Stomach (tissue), 19 donors: Measurements from ENCODE around the gene DEFB129. TPM values are rescaled to one million over a fixed set of nuclear protein-coding genes. Genes with fewer than 3 reads are reported as not detected.

ENCODE experiments used
- DNase-seq, 2 donors: peaks; one replicate each; pipeline versions ENCODE4 v3.0.0 to v3.0.0-alpha.2; 2013 to 2019
- H3K27ac ChIP-seq, 5 donors: fragments of 200-600 bp in 4 of 5; sonication (generic) in 4 of 5; one replicate each; pipeline ENCODE4 v1.5.1; 2013 to 2019; ENCODE audit warnings: mild to moderate bottlenecking in 1 of 5, moderate library complexity in 1 of 5
- H3K27me3 ChIP-seq, 3 donors: fragments of 200-600 bp; sonication (generic); one replicate each; pipeline ENCODE4 v1.5.1; 2017 to 2019; ENCODE audit warnings: mixed run types in 1 of 3
- H3K36me3 ChIP-seq, 4 donors: fragments of 200-600 bp; sonication (generic); 1 replicate in 3 of 4; 2 replicates in 1 of 4; pipeline ENCODE4 v1.5.1; 2016 to 2019
- H3K4me1 ChIP-seq, 4 donors: fragments of 200-600 bp; sonication (generic); one replicate each; pipeline ENCODE4 v1.5.1; 2016 to 2019
- H3K4me3 ChIP-seq, 4 donors: fragments of 200-600 bp; sonication (generic) in 3 of 4; one replicate each; pipeline ENCODE4 v1.5.1; 2016 to 2019; ENCODE audit warnings: mild to moderate bottlenecking in 1 of 4
- H3K9me3 ChIP-seq, 4 donors: fragments of 200-600 bp; sonication (generic); one replicate each; pipeline ENCODE4 v1.5.1; 2016 to 2019
- EP300 ChIP-seq: sonication (generic); formaldehyde crosslinking; IDR thresholded peaks from one replicate; pipeline ENCODE4 v1.6.1; 2017; ENCODE audit warnings: antibody characterized with exemption
- POLR2A ChIP-seq, 4 donors: fragments of 450-650 bp; IDR thresholded peaks; one replicate each; pipeline ENCODE4 v1.6.1; 2016; ENCODE audit warnings: antibody characterized with exemption in 4 of 4, control low read depth in 2 of 4, mild to moderate bottlenecking in 1 of 4, moderate library complexity in 1 of 4
- POLR2AphosphoS5 ChIP-seq, 3 donors: sonication (generic); formaldehyde crosslinking; IDR thresholded peaks; one replicate each; pipeline ENCODE4 v1.6.1; 2016; ENCODE audit warnings: antibody characterized with exemption in 3 of 3
- WGBS, 5 donors: extraction: QIAGEN DNeasy Blood & Tissue Kit in 3 of 5; methylation state at CpG; one replicate each; pipeline versions ENCODE4 v1.1.5 to v1.1.7; 2013 to 2018; 5-methylcytosine and 5-hydroxymethylcytosine counted together
- intact Hi-C: fragments of 100-400 bp; cut with DNase I; formaldehyde crosslinking; loops from one replicate; pipeline ENCODE4 v1.15.1; 2023; ENCODE audit warnings: low total_unique reads
- long read RNA-seq, 10 donors: transcript quantifications; one replicate each; lab custom pipeline, GENCODE V29; 2026
- polyA plus RNA-seq, 3 donors: library from polyadenylated mRNA; stranded (reverse); fragments of 200-250 nt; gene quantifications; one replicate each; pipeline ENCODE4 v1.2.3, GENCODE V29; 2013
- total RNA-seq, 5 donors: library from RNA; depleted of rRNA; stranded (reverse); fragments of >200 nt; gene quantifications; one replicate each; pipeline versions ENCODE4 v1.1.0 to v1.2.3, GENCODE V29; 2014 to 2016
- TF ChIP-seq, protein P1 (sequence below), 7 experiments: fragments of 450-650 bp in 4 of 7; fragments of 200-600 bp in 3 of 7; sonication (generic) in 3 of 7; IDR thresholded peaks; one replicate each; pipeline ENCODE4 v1.5.1; 2016 to 2019; ENCODE audit warnings: antibody characterized with exemption in 7 of 7, control low read depth in 2 of 7, mild to moderate bottlenecking in 1 of 7
- donor health status: healthy with polysubstance abuse.
- donor health status: Bipolar disorder and iron deficiency.
- donor health status: healthy.

DEFB129 gene, protein sequence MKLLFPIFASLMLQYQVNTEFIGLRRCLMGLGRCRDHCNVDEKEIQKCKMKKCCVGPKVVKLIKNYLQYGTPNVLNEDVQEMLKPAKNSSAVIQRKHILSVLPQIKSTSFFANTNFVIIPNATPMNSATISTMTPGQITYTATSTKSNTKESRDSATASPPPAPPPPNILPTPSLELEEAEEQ
- total RNA-seq = not detected
- not detected for polyA plus RNA-seq
- long read RNA-seq, donor 1 = 0 reads
- long read RNA-seq, donor 2 = 0 reads
- long read RNA-seq, donor 3 = 0 reads
- long read RNA-seq, donor 4 = 0 reads
- long read RNA-seq, donor 5 = 0 reads
- long read RNA-seq, donor 6 = 0 reads
- long read RNA-seq, donor 7 = 0 reads
- long read RNA-seq, donor 8 = 0 reads
- long read RNA-seq, donor 9 = 0 reads
- long read RNA-seq, donor 10 = 0 reads

DNA sequence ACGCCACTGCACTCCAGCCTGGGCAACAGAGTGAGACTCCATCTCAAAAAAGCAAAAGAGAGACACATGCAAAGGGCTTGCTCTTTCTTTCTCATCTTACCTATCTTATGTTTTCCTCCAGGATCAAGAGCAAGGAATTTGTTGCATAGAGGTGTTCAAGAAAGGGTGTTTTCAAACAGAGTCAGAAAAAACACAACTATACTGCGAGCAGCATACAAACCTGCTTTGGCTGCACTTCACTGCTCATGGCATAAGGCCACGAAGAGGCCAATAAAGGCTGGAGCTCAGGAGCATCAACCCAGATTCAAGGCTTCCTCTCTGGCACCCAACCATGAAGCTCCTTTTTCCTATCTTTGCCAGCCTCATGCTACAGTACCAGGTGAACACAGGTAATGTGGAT, at the start of gene DEFB129:
TSS of gene DEFB129 (plus strand) at position 301 of the 400 bp plus-strand sequence. CDS start at position 332, 31 bp downstream.
- Histone ChIP-seq H3K4me3 (no peak within 1 kb of the TSS), H3K4me1 (no peaks in the 10 kb centered on the region), H3K36me3 (no peaks in the 10 kb centered on the region), H3K27me3 (no peaks in the 10 kb centered on the region), H3K27ac (no peak within 1 kb of the TSS), H3K9me3 (no peaks in the 10 kb centered on the region)
- intact Hi-C loops = no loop called here
- DNase-seq = no peak
- TF ChIP-seq, protein P1, sequence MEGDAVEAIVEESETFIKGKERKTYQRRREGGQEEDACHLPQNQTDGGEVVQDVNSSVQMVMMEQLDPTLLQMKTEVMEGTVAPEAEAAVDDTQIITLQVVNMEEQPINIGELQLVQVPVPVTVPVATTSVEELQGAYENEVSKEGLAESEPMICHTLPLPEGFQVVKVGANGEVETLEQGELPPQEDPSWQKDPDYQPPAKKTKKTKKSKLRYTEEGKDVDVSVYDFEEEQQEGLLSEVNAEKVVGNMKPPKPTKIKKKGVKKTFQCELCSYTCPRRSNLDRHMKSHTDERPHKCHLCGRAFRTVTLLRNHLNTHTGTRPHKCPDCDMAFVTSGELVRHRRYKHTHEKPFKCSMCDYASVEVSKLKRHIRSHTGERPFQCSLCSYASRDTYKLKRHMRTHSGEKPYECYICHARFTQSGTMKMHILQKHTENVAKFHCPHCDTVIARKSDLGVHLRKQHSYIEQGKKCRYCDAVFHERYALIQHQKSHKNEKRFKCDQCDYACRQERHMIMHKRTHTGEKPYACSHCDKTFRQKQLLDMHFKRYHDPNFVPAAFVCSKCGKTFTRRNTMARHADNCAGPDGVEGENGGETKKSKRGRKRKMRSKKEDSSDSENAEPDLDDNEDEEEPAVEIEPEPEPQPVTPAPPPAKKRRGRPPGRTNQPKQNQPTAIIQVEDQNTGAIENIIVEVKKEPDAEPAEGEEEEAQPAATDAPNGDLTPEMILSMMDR (IDR thresholded peaks at IDR 0.05) = no peak
- TF ChIP-seq POLR2AphosphoS5 (IDR thresholded peaks at IDR 0.05) (no peak), POLR2A (IDR thresholded peaks at IDR 0.05) (no peak), EP300 (no peak)
- 67 to 84% (median 79%) methylated on average over 3 of the region's 3 CpGs for WGBS, 5 donors

DNA sequence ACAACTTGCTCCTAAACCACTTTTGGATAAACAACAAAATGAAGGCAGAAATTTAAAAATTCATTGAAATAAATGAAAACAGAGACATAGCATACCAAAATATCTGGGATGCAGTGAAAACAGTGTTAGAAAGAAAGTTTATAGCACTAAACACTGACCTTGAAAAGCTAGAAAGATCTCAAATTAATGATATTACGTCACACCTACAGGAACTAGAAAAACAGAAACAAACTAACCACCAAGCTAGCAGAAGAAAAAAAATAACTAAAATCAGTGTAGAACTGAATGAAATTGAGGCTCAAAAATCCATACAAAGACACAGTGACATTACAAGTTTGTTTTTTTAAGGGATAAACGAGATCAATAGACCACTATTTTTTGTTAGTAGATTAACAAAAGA, 42.8 kb upstream of the DEFB129 start:
- Histone ChIP-seq H3K4me3 (no peak overlapping the region), H3K9me3 (peaks cover 0 to 3% (median 0%) of the 10 kb centered on the region in 4 donors), H3K36me3 (no peaks in the 10 kb centered on the region), H3K27ac (no peak overlapping the region), H3K27me3 (peaks cover 0 to 31% (median 5%) of the 10 kb centered on the region in 3 donors), H3K4me1 (no peaks in the 10 kb centered on the region)
- 49 to 58% (median 55%) methylated on average over 2 of the region's 2 CpGs for WGBS, 5 donors
- intact Hi-C loops = no loop called here
- no peak for TF ChIP-seq POLR2A (IDR thresholded peaks at IDR 0.05)
- TF ChIP-seq, protein P1 (IDR thresholded peaks at IDR 0.05) = no peak
- no peak for TF ChIP-seq POLR2AphosphoS5 (IDR thresholded peaks at IDR 0.05)
- no peak for TF ChIP-seq EP300
- DNase-seq = no peak

DNA sequence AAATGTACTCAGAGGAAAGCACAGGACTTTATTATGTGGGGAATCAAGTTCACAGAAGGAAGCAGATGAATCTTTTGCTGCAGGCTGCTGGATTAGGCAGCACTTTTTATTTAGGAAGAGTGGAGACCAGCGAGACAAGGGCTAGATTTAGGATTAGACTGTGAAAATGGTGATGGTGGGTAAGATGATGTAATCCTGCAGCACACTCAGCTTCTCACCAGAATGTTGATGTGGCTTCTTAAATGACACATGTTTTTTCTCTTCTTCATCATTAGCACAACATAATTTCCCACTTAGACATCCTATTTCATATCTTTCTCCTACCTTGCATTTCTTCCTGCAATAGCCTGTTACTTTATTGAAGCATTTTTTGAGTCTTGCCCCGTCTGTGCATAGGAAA, 39.3 kb upstream of the DEFB129 start:
- Histone ChIP-seq H3K27ac (no peak overlapping the region), H3K27me3 (peaks cover 0 to 8% (median 0%) of the 10 kb centered on the region in 3 donors), H3K36me3 (no peaks in the 10 kb centered on the region), H3K4me1 (no peaks in the 10 kb centered on the region), H3K4me3 (no peak overlapping the region), H3K9me3 (peaks cover 0 to 11% (median 7%) of the 10 kb centered on the region in 4 donors)
- intact Hi-C loops = no loop called here
- TF ChIP-seq, protein P1 (IDR thresholded peaks at IDR 0.05) = no peak
- TF ChIP-seq EP300 (no peak), POLR2A (IDR thresholded peaks at IDR 0.05) (no peak), POLR2AphosphoS5 (IDR thresholded peaks at IDR 0.05) (no peak)
- WGBS, 5 donors = 59 to 67% (median 64%) methylated on average over 2 of the region's 2 CpGs
- DNase-seq = no peak

DNA sequence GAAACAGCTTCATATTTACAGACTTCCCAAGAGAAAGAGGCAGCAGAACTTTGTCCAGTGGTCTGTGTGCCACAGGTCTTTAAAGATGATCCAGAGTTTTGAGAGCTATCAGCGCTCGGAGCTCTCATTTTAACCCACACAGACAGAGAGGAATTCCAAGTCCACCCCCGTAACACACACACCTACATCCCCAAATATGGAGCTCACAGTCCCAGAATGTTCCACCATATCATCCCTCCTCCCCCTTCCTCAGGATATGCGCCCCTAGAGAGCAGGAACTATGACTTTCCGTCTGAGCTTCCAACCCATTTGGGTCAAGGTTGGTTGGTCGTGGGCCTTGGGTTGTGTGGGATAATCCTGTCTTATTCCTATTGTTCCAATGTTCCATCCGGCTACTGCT, 37.4 kb upstream of the DEFB129 start, which contains the start of gene DEFB128:
TSS of gene DEFB128 (minus strand) at position 101 of the 400 bp plus-strand sequence. CDS start at position 13, 88 bp downstream.
- Histone ChIP-seq H3K27ac (no peak within 1 kb of the TSS), H3K4me1 (no peaks in the 10 kb centered on the region), H3K36me3 (no peaks in the 10 kb centered on the region), H3K9me3 (peaks cover 0 to 11% (median 7%) of the 10 kb centered on the region in 4 donors), H3K27me3 (peaks cover 0 to 8% (median 0%) of the 10 kb centered on the region in 3 donors), H3K4me3 (no peak within 1 kb of the TSS)
- 59 to 62% (median 61%) methylated on average over 7 of the region's 7 CpGs for WGBS, 5 donors
- TF ChIP-seq POLR2AphosphoS5 (IDR thresholded peaks at IDR 0.05) = no peak
- TF ChIP-seq, protein P1 (IDR thresholded peaks at IDR 0.05) = no peak
- no peak for TF ChIP-seq POLR2A (IDR thresholded peaks at IDR 0.05)
- TF ChIP-seq EP300 = no peak
- intact Hi-C loops = no loop called here
- DNase-seq = no peak
